ENCODE data around the gene ADAMTS9.

DNA sequence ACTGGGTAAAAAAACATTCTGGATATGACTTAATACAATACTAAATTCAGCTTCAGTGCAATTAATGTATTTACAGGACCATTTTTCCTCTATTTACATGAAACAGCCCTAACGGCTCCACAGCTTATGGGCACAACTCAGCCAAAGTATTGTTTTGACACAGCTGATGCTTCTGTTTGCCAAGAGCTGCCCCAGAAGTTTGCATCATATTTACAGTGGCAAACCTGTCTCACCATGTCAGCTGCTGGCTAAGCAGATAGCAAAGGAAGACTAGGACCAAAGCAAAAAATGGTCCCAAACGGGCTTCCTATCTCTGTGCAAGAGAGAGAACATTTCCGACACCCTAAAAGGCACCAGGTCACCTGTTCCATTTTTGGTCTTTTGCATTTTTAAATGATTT is 94.5 kb downstream of the ADAMTS9 start:
- TF ChIP-seq EZH2 (IDR thresholded peaks at IDR 0.05; ENCODE audit: low read depth), result no peak
- TF ChIP-seq, protein P1, sequence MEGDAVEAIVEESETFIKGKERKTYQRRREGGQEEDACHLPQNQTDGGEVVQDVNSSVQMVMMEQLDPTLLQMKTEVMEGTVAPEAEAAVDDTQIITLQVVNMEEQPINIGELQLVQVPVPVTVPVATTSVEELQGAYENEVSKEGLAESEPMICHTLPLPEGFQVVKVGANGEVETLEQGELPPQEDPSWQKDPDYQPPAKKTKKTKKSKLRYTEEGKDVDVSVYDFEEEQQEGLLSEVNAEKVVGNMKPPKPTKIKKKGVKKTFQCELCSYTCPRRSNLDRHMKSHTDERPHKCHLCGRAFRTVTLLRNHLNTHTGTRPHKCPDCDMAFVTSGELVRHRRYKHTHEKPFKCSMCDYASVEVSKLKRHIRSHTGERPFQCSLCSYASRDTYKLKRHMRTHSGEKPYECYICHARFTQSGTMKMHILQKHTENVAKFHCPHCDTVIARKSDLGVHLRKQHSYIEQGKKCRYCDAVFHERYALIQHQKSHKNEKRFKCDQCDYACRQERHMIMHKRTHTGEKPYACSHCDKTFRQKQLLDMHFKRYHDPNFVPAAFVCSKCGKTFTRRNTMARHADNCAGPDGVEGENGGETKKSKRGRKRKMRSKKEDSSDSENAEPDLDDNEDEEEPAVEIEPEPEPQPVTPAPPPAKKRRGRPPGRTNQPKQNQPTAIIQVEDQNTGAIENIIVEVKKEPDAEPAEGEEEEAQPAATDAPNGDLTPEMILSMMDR (conservative IDR thresholded peaks at IDR 0.05), result no peak

All from PC-9 (cell line).